ENCODE data around the gene MED27. TPM values are rescaled to one million over a fixed set of nuclear protein-coding genes. Genes with fewer than 3 reads are reported as not detected.

Gene MED27
- total RNA-seq, 1 experiment from 2014 or later: 38.4 TPM

- Histone ChIP-seq H3K27ac (ENCODE audit: low read length) (no peak overlapping the region), H3K27me3 (ENCODE audit: low read length) (no peaks in the 10 kb centered on the region), H3F3A (ENCODE audit: low read length, unreplicated experiment) (no peaks in the 10 kb centered on the region), H3K9ac (ENCODE audit: low read length) (no peak overlapping the region), H3K4me2 (ENCODE audit: low read length) (no peak overlapping the region), H4K20me1 (ENCODE audit: low read length) (no peaks in the 10 kb centered on the region), H2AFZ (ENCODE audit: low read length) (no peak overlapping the region), H3K79me2 (ENCODE audit: low read length) (no peaks in the 10 kb centered on the region), H3K4me1 (ENCODE audit: insufficient read depth, low read length) (peaks cover 11% of the 10 kb centered on the region; the same call in 1 of the 2 replicates), H3K9me3 (ENCODE audit: low read length) (no peaks in the 10 kb centered on the region), H3K9me2 (replicated peaks; ENCODE audit: low read length) (no peaks in the 10 kb centered on the region), H3K36me3 (ENCODE audit: low read depth, low read length) (no peaks in the 10 kb centered on the region), H3K4me3 (ENCODE audit: low read length) (no peak overlapping the region)
- ChIA-PET POLR2A (ENCODE audit: unreplicated experiment) (no interaction called here), CTCF (interaction anchor here (0.5 kb wide), 1 partner anchor 55 kb away, joined by 5 read pairs; no protein-coding TSS in a partner anchor)
- TF ChIP-seq EZH2phosphoT487 (IDR thresholded peaks at IDR 0.05; ENCODE audit: borderline replicate concordance, low read length) (no peak), CTCF (conservative IDR thresholded peaks at IDR 0.05; ENCODE audit: low read depth, low read length) (no peak), EZH2 (IDR thresholded peaks at IDR 0.05; ENCODE audit: low read length, unreplicated experiment) (no peak)
- ATAC-seq (no peak), DNase-seq (no peak)
- intact Hi-C loops (cut with micrococcal nuclease): no loop called here
- BruUV-seq (replicated peaks): no TSS peak
These were observed 243.6 kb downstream of the MED27 start for GRCh38 chr9:131836021-131836420.

GRCh38 chr9:131835151-131835910 lies 244.3 kb downstream of the MED27 start:
- Histone ChIP-seq H3K4me2 (ENCODE audit: low read length) (no peak overlapping the region), H3K79me2 (ENCODE audit: low read length) (no peaks in the 10 kb centered on the region), H3F3A (ENCODE audit: low read length, unreplicated experiment) (no peaks in the 10 kb centered on the region), H3K27ac (ENCODE audit: low read length) (no peak overlapping the region), H3K4me1 (ENCODE audit: insufficient read depth, low read length) (peaks cover 11% of the 10 kb centered on the region; the same call in 1 of the 2 replicates), H3K9me3 (ENCODE audit: low read length) (no peaks in the 10 kb centered on the region), H3K36me3 (ENCODE audit: low read depth, low read length) (no peaks in the 10 kb centered on the region), H3K4me3 (ENCODE audit: low read length) (no peak overlapping the region), H4K20me1 (ENCODE audit: low read length) (no peaks in the 10 kb centered on the region), H3K9ac (ENCODE audit: low read length) (no peak overlapping the region), H2AFZ (ENCODE audit: low read length) (no peak overlapping the region), H3K27me3 (ENCODE audit: low read length) (no peaks in the 10 kb centered on the region), H3K9me2 (replicated peaks; ENCODE audit: low read length) (no peaks in the 10 kb centered on the region)
- ChIA-PET POLR2A (ENCODE audit: unreplicated experiment) (no interaction called here), CTCF (interaction anchor here (0.5 kb wide), 1 partner anchor 55 kb away, joined by 5 read pairs; no protein-coding TSS in a partner anchor)
- DNase-seq (no peak), ATAC-seq (no peak)
- intact Hi-C loops (cut with micrococcal nuclease): no loop called here
- TF ChIP-seq EZH2phosphoT487 (IDR thresholded peaks at IDR 0.05; ENCODE audit: borderline replicate concordance, low read length) (no peak), EZH2 (IDR thresholded peaks at IDR 0.05; ENCODE audit: low read length, unreplicated experiment) (no peak), CTCF (conservative IDR thresholded peaks at IDR 0.05; ENCODE audit: low read depth, low read length) (no peak)
- no TSS peak for BruUV-seq (replicated peaks)

GRCh38 chr9:131834721-131835120 lies 244.9 kb downstream of the MED27 start:
- no peaks in the 10 kb centered on the region for H3K9me3 ChIP-seq (ENCODE audit: low read length)
- no peaks in the 10 kb centered on the region for H3F3A ChIP-seq (ENCODE audit: low read length, unreplicated experiment)
- H3K27ac ChIP-seq (ENCODE audit: low read length): no peak overlapping the region
- no peaks in the 10 kb centered on the region for H3K27me3 ChIP-seq (ENCODE audit: low read length)
- TF ChIP-seq EZH2 (IDR thresholded peaks at IDR 0.05; ENCODE audit: low read length, unreplicated experiment) (no peak), EZH2phosphoT487 (IDR thresholded peaks at IDR 0.05; ENCODE audit: borderline replicate concordance, low read length) (no peak), CTCF (conservative IDR thresholded peaks at IDR 0.05; ENCODE audit: low read depth, low read length) (no peak)
- DNase-seq: no peak
- H4K20me1 ChIP-seq (ENCODE audit: low read length): no peaks in the 10 kb centered on the region
- H3K36me3 ChIP-seq (ENCODE audit: low read depth, low read length): no peaks in the 10 kb centered on the region
- no peaks in the 10 kb centered on the region for H3K9me2 ChIP-seq (replicated peaks; ENCODE audit: low read length)
- CTCF ChIA-PET: no interaction called here
- no peak for ATAC-seq
- H3K4me3 ChIP-seq (ENCODE audit: low read length): no peak overlapping the region
- H2AFZ ChIP-seq (ENCODE audit: low read length): no peak overlapping the region
- no peak overlapping the region for H3K9ac ChIP-seq (ENCODE audit: low read length)
- peaks cover 5% of the 10 kb centered on the region; the same call in 1 of the 2 replicates for H3K4me1 ChIP-seq (ENCODE audit: insufficient read depth, low read length)
- POLR2A ChIA-PET (ENCODE audit: unreplicated experiment): no interaction called here
- intact Hi-C loops (cut with micrococcal nuclease): no loop called here
- H3K79me2 ChIP-seq (ENCODE audit: low read length): no peaks in the 10 kb centered on the region
- BruUV-seq (replicated peaks): no TSS peak
- no peak overlapping the region for H3K4me2 ChIP-seq (ENCODE audit: low read length)
